Measurements from ENCODE around the gene R3HCC1L.

R3HCC1L gene

DNA sequence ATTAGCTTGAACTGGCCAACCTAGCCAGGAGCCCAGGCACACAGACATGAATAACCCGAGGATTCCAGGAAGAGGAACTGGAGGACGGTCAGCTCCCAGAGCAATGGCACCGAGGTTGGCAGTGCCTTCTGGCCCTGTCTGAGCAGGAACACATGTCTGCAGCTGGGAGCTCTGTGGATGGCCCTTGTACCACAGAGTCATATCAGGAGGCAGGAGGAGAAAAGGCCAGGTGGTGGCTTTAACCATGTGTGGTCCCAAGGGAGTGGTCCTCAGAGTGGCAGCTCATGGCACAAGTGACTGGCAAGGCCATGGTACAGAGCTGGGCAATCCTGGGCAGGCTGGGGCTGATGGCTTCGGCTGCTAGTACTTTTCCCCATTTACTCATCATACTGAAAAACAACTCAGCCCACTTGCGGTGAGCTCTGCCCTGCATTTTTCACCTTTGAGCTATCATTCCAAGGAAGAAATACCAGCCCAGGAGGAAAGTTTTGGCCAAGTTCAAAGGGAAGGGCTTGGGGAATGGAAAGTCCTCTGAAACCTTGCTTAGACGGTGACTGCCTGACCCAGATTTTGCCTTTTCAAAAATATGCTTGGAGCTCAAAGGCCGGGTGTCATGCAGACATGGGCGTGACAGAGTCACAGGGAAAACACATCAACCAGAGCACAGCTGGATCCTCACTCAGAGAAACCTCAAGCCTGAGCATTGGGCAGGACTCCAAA, 159.3 kb downstream of the R3HCC1L start:
- DNase-seq (ENCODE audit: insufficient read length, low spot score): no peak

DNA sequence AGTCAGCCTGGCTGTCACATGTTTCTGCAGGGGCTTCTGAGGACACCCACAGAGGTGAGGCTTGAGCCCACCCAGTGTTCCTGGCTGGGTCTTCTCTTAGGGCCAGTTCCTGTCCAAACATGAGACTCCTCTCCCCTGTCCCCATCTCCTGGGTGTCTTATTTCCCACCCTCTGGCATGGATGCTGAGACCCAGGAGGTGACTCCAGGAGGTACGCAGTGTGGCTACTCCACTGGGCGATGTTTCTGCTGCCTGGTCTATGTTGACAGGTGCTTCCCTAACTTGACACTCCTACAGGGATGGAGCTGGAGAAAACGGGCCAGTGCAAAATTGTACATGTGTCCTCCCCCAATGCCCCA, 159.8 kb downstream of the R3HCC1L start:
- FAIRE-seq: no peak
- TF ChIP-seq POLR2A (IDR thresholded peaks at IDR 0.05; ENCODE audit: low read depth, low read length): no peak
- DNase-seq (ENCODE audit: insufficient read length, low spot score): no peak

More for the DNA sequence above, 159.3 kb downstream of the R3HCC1L start:
- no peak for FAIRE-seq
- TF ChIP-seq POLR2A (IDR thresholded peaks at IDR 0.05; ENCODE audit: low read depth, low read length): no peak

Data from H54 (cell line).